HG03159 (cell line): ENCODE measurements around the gene MDFIC.

Experiments
- ATAC-seq: cut with Tn5 transposase; IDR thresholded peaks from one replicate; pipeline ENCODE4 v1.9.1; 2021; ENCODE audit warnings: mild to moderate bottlenecking, moderate library complexity; ENCODE audit not compliant: unreplicated experiment

Gene MDFIC

GRCh38 chr7:114986190-114987180, 64.6 kb downstream of the MDFIC start:
- no peak for ATAC-seq

GRCh38 chr7:114988026-114988425, 66.1 kb downstream of the MDFIC start:
- ATAC-seq, result no peak

GRCh38 chr7:114988755-114989375, 67.0 kb downstream of the MDFIC start:
- no peak for ATAC-seq

- ATAC-seq, result no peak
These were observed 67.6 kb downstream of the MDFIC start for GRCh38 chr7:114989531-114989930.

- ATAC-seq, result no peak
These were observed 75.9 kb downstream of the MDFIC start for GRCh38 chr7:114997487-114998404.

- no peak for ATAC-seq
These were observed 82.2 kb downstream of the MDFIC start for GRCh38 chr7:115004121-115004520.

- ATAC-seq, result no peak
These were observed 83.4 kb downstream of the MDFIC start for GRCh38 chr7:115005251-115005650.

- ATAC-seq, result no peak
These were observed 84.1 kb downstream of the MDFIC start for GRCh38 chr7:115005953-115006352.

- no peak for ATAC-seq
These were observed 85.9 kb downstream of the MDFIC start for GRCh38 chr7:115007751-115008150.

GRCh38 chr7:115008465-115009114, 86.7 kb downstream of the MDFIC start:
- peak; percentile 51 for ATAC-seq

GRCh38 chr7:115009139-115009538, 87.2 kb downstream of the MDFIC start:
- ATAC-seq, result peak; percentile 67

- no peak for ATAC-seq
These were observed 88.0 kb downstream of the MDFIC start for GRCh38 chr7:115009736-115010440.

GRCh38 chr7:115010441-115010820, 88.5 kb downstream of the MDFIC start:
- no peak for ATAC-seq

GRCh38 chr7:115013886-115014285, 92.0 kb downstream of the MDFIC start:
- no peak for ATAC-seq

- ATAC-seq, result no peak
These were observed 92.9 kb downstream of the MDFIC start for GRCh38 chr7:115014794-115015193.

- ATAC-seq, result no peak
These were observed 93.7 kb downstream of the MDFIC start for GRCh38 chr7:115015619-115016018.

- ATAC-seq, result no peak
These were observed 98.2 kb downstream of the MDFIC start for GRCh38 chr7:115019882-115020605.

GRCh38 chr7:115023219-115023618, 101.3 kb downstream of the MDFIC start:
- ATAC-seq, result no peak

GRCh38 chr7:115024276-115024675, 102.4 kb downstream of the MDFIC start:
- no peak for ATAC-seq
